PC-9 (cell line): ENCODE data around the gene BAIAP2. TPM values are rescaled to one million over a fixed set of nuclear protein-coding genes. Genes with fewer than 3 reads are reported as not detected.
A peak's percentile ranks its signal among the peaks of the same experiment; 100 is the strongest.

ENCODE experiments used
- Bru-seq: library from RNA; stranded (reverse); fragments of 400-500 nt; gene quantifications from one replicate; lab custom pipeline; 2021; lab: Mats Ljungman, UMichigan
- BruChase-seq, 2 experiments: library from RNA; stranded (reverse); fragments of 400-500 nt; gene quantifications; one replicate each; lab custom pipeline; 2021; lab: Mats Ljungman, UMichigan
- BruUV-seq: library from RNA; stranded (reverse); fragments of 400-500 nt; replicated peaks from 2 replicates; lab custom pipeline; 2021; lab: Mats Ljungman, UMichigan
- CTCF ChIA-PET: fragments of 300-600 bp; sonication (Branson Sonifier 250); formaldehyde crosslinking; loops from one replicate; lab custom pipeline; 2022; ENCODE audit warnings: antibody characterized with exemption; lab: Charles Lee
- POLR2A ChIA-PET: fragments of 300-600 bp; sonication (Branson Sonifier 250); formaldehyde crosslinking; loops from one replicate; lab custom pipeline; 2022; ENCODE audit warnings: antibody characterized with exemption; ENCODE audit not compliant: unreplicated experiment; lab: Charles Lee
- DNase-seq, 2 experiments: peaks; one replicate each; pipeline versions ENCODE4 v3.0.0 to v3.0.0-alpha.2; 2015 to 2022; ENCODE audit warnings: mixed read lengths in 1 of 2
- H2AFZ ChIP-seq: fragments of 200-600 bp; sonication (generic); 2 replicates; pipeline ENCODE4 v1.8.1; 2017; ENCODE audit warnings: antibody characterized with exemption
- H3F3A ChIP-seq: fragments of 200-600 bp; sonication (generic); 2 replicates; pipeline ENCODE4 v1.8.1; 2017; ENCODE audit warnings: antibody characterized with exemption, mild to moderate bottlenecking, low read depth; ENCODE audit not compliant: insufficient read depth
- H3K27ac ChIP-seq: fragments of 200-600 bp; sonication (generic); 2 replicates; pipeline ENCODE4 v1.6.1; 2016; ENCODE audit warnings: mixed run types
- H3K27me3 ChIP-seq: fragments of 200-600 bp; sonication (generic); 2 replicates; pipeline ENCODE4 v1.6.1; 2016; ENCODE audit warnings: low read depth, mixed run types; ENCODE audit not compliant: insufficient read depth
- H3K36me3 ChIP-seq: fragments of 200-600 bp; sonication (generic); 2 replicates; pipeline ENCODE4 v1.6.1; 2016; ENCODE audit warnings: low read depth, mixed run types
- H3K4me1 ChIP-seq: fragments of 200-600 bp; sonication (generic); replicated peaks from 2 replicates; pipeline ENCODE4 v1.6.1; 2016; ENCODE audit warnings: mixed run types; ENCODE audit not compliant: insufficient read depth
- H3K4me2 ChIP-seq: fragments of 200-600 bp; sonication (generic); 2 replicates; pipeline ENCODE4 v1.6.1; 2017; ENCODE audit warnings: mixed run types
- H3K4me3 ChIP-seq: fragments of 200-600 bp; sonication (generic); 2 replicates; pipeline ENCODE4 v1.6.1; 2016; ENCODE audit warnings: mixed run types
- H3K79me2 ChIP-seq: fragments of 200-600 bp; sonication (generic); 2 replicates; pipeline ENCODE4 v1.6.1; 2017; ENCODE audit warnings: low read depth, mixed run types
- H3K9me2 ChIP-seq: fragments of 200-600 bp; sonication (generic); 2 replicates; pipeline ENCODE4 v1.8.1; 2017; ENCODE audit warnings: mild to moderate bottlenecking; ENCODE audit not compliant: insufficient read depth
- H3K9me3 ChIP-seq: fragments of 200-600 bp; sonication (generic); 2 replicates; pipeline ENCODE4 v1.8.1; 2016; ENCODE audit warnings: low read depth; ENCODE audit not compliant: insufficient read depth
- H4K20me1 ChIP-seq: fragments of 200-600 bp; sonication (generic); 2 replicates; pipeline ENCODE4 v1.8.1; 2017; ENCODE audit not compliant: insufficient read depth
- EZH2 ChIP-seq: fragments of 200-600 bp; sonication (generic); IDR thresholded peaks from 2 replicates; pipeline ENCODE4 v1.8.0; 2017; ENCODE audit warnings: antibody characterized with exemption, low read depth
- intact Hi-C: fragments of 100-400 bp; cut with micrococcal nuclease; formaldehyde crosslinking; loops from one replicate; pipeline ENCODE4 v1.10.0; 2022; ENCODE audit not compliant: unreplicated experiment
- long read RNA-seq: library from polyadenylated mRNA; stranded (forward); transcript quantifications from one replicate; pipeline ENCODE4 v2.0.0, GENCODE V29; 2022
- total RNA-seq: library from RNA; stranded (reverse); gene quantifications from 2 replicates; pipeline ENCODE4 v1.2.3, GENCODE V29; 2021
- TF ChIP-seq, protein P1 (sequence below): fragments of 200-600 bp; sonication (generic); conservative IDR thresholded peaks from 2 replicates; pipeline ENCODE4 v1.6.1; 2017; ENCODE audit warnings: mixed run types, antibody characterized with exemption, mild to moderate bottlenecking, moderate library complexity

BAIAP2 gene, protein sequence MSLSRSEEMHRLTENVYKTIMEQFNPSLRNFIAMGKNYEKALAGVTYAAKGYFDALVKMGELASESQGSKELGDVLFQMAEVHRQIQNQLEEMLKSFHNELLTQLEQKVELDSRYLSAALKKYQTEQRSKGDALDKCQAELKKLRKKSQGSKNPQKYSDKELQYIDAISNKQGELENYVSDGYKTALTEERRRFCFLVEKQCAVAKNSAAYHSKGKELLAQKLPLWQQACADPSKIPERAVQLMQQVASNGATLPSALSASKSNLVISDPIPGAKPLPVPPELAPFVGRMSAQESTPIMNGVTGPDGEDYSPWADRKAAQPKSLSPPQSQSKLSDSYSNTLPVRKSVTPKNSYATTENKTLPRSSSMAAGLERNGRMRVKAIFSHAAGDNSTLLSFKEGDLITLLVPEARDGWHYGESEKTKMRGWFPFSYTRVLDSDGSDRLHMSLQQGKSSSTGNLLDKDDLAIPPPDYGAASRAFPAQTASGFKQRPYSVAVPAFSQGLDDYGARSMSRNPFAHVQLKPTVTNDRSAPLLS
- total RNA-seq (109 and 125 TPM in 2 replicates), Bru-seq, nascent RNA (percentile 71 among the genes with signal in this experiment), BruChase-seq, experiment 1, labeled RNA remaining after a 2-hour chase (percentile 73 among the genes with signal in this experiment), BruChase-seq, experiment 2, labeled RNA remaining after a 6-hour chase (percentile 72 among the genes with signal in this experiment)
- long read RNA-seq, transcript BAIAP2-204 (14 exons, 2,095 nt): minor isoform, 10 of 65 reads
- long read RNA-seq, transcript BAIAP2-205 (15 exons, 2,129 nt): major isoform, 12 of 65 reads
- long read RNA-seq, partial matches to known transcripts: 18 of 65 reads
- long read RNA-seq, other reads (novel, unspliced or antisense): 18 of 65 reads

DNA sequence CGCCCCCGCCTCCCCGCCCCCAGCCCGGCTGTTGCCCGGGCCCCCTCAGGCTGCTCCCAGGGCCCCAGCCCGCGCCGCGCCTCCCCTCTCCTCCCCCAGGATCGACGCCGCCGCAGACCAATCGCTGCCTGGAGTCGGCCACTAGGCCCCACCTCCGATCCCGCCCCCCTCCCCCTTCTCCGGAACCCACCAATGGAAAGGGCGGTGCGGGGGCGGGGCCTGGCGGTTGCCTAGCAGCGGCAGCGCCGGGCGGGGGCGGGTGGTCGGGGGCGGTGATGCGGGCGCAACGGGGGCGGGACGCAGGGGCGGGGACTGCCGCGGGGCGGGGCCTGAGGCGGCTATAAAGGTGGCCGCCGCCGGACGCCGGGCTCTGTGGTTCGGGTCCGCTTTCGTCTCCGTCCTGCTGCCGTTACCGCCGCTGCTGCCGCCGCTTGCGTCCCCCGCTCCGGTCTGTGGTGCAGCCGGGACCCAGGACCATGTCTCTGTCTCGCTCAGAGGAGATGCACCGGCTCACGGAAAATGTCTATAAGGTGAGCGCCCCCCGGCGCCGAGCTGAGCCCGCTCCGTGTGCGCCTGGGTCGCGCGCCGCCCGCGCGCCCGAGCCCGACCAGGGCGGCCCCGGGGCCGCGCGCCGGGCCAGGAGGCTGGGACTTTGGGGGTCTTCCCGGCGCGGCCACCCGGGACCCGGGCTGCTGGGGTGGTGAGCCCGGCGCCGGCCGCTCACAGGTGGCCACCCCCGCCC, at the start of gene BAIAP2:
BAIAP2 (plus strand) TSS at position 373 of the 742 bp plus-strand sequence; CDS start at position 477, 104 bp downstream.
- H3K36me3 ChIP-seq: no peaks in the 10 kb centered on the region
- BruUV-seq: no TSS peak
- H3K9me3 ChIP-seq: no peaks in the 10 kb centered on the region
- H3K4me1 ChIP-seq: peaks cover 34% of the 10 kb centered on the region
- H3K4me3 ChIP-seq: peak within 1 kb of the TSS; percentile 66
- H3K27me3 ChIP-seq: no peaks in the 10 kb centered on the region
- intact Hi-C loops: no loop called here
- H3K4me2 ChIP-seq: peak within 1 kb of the TSS; percentile 98
- peak; percentile 67 to 92 for DNase-seq
- H3F3A ChIP-seq: peaks cover 15% of the 10 kb centered on the region; the same call in 1 of the 2 replicates
- ChIA-PET CTCF (no interaction called here), POLR2A (interaction anchor here (0.6 kb wide), 1 partner anchor 37 kb away, joined by 5 read pairs; no protein-coding TSS in a partner anchor)
- peaks cover 40% of the 10 kb centered on the region for H3K79me2 ChIP-seq
- H4K20me1 ChIP-seq: peaks cover 14% of the 10 kb centered on the region; the same call in 1 of the 2 replicates
- peak within 1 kb of the TSS; percentile 93; the same call in 1 of the 2 replicates for H3K27ac ChIP-seq
- H3K9me2 ChIP-seq: no peaks in the 10 kb centered on the region
- H2AFZ ChIP-seq: peak within 1 kb of the TSS; percentile 58; the same call in 1 of the 2 replicates
- TF ChIP-seq, protein P1, sequence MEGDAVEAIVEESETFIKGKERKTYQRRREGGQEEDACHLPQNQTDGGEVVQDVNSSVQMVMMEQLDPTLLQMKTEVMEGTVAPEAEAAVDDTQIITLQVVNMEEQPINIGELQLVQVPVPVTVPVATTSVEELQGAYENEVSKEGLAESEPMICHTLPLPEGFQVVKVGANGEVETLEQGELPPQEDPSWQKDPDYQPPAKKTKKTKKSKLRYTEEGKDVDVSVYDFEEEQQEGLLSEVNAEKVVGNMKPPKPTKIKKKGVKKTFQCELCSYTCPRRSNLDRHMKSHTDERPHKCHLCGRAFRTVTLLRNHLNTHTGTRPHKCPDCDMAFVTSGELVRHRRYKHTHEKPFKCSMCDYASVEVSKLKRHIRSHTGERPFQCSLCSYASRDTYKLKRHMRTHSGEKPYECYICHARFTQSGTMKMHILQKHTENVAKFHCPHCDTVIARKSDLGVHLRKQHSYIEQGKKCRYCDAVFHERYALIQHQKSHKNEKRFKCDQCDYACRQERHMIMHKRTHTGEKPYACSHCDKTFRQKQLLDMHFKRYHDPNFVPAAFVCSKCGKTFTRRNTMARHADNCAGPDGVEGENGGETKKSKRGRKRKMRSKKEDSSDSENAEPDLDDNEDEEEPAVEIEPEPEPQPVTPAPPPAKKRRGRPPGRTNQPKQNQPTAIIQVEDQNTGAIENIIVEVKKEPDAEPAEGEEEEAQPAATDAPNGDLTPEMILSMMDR: no peak
- no peak for TF ChIP-seq EZH2

DNA sequence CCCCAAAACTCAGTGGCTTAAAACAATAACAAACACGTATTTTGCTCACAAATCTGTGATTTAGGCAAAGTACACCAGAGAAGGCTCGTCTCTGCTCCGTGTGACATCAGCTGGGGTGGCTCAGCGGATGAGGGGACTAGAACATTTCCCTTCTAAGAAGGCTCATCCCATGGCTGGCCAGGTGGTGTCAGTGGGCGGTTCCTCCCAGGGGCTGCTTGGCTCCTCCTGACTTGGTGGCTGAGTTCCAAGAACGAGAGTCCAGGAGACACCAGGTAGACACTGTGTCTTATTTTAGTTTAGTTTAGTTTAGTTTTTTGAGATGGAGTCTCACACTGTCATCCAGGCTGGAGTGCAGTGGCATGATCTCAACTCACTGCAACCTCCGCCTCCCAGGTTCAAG, 48.9 kb upstream of the BAIAP2 start:
- H3K36me3 ChIP-seq: no peaks in the 10 kb centered on the region
- no peaks in the 10 kb centered on the region for H3K9me3 ChIP-seq
- H3K79me2 ChIP-seq: no peaks in the 10 kb centered on the region
- no peak overlapping the region for H2AFZ ChIP-seq
- no peaks in the 10 kb centered on the region for H3K27me3 ChIP-seq
- H4K20me1 ChIP-seq: no peaks in the 10 kb centered on the region
- H3K27ac ChIP-seq: no peak overlapping the region
- no peaks in the 10 kb centered on the region for H3K9me2 ChIP-seq
- intact Hi-C loops: loop anchor here (5.0 kb wide), 2 partner anchors 236 to 501 kb away; partner anchors contain the start of gene CEP131
- TF ChIP-seq, protein P1: no peak
- no peak for TF ChIP-seq EZH2
- no peak for DNase-seq
- no peaks in the 10 kb centered on the region; the same call in 1 of the 2 replicates for H3F3A ChIP-seq
- ChIA-PET CTCF (no interaction called here), POLR2A (no interaction called here)
- no peak overlapping the region for H3K4me2 ChIP-seq
- no peak overlapping the region for H3K4me3 ChIP-seq
- peaks cover 10% of the 10 kb centered on the region for H3K4me1 ChIP-seq
- no TSS peak for BruUV-seq
